Spleen (tissue), 11 donors: ENCODE data around the gene MAP2K5. TPM values are rescaled to one million over a fixed set of nuclear protein-coding genes. Genes with fewer than 3 reads are reported as not detected.
"Not testable (repeated sequence)": the region's sequence is repeated elsewhere in the genome, so short reads cannot be mapped to it uniquely, and the experiment has no call there.

Source experiments
- DNase-seq: peaks from one replicate; pipeline ENCODE4 v3.0.0-alpha.2; 2020
- H3K27ac ChIP-seq, 8 donors: fragments of 200-600 bp; sonication (generic) in 7 of 8; 1 replicate in 4 of 8; 2 replicates in 4 of 8; pipeline versions ENCODE4 v1.5.0 to v1.8.0; 2016 to 2021; ENCODE audit warnings: inconsistent platforms in 4 of 8, mild to moderate bottlenecking in 4 of 8, moderate library complexity in 1 of 8
- H3K27me3 ChIP-seq, 7 donors: fragments of 200-600 bp; sonication (generic) in 6 of 7; replicated peaks in 1 of 7; 1 replicate in 4 of 7; 2 replicates in 3 of 7; pipeline versions ENCODE4 v1.5.0 to v1.8.0; 2016 to 2021; ENCODE audit warnings: inconsistent platforms in 3 of 7, mild to moderate bottlenecking in 1 of 7
- H3K36me3 ChIP-seq, 6 donors: fragments of 200-600 bp; sonication (generic) in 5 of 6; 1 replicate in 4 of 6; 2 replicates in 2 of 6; pipeline versions ENCODE4 v1.5.0 to v1.8.0; 2016 to 2021; ENCODE audit warnings: inconsistent platforms in 2 of 6
- H3K4me1 ChIP-seq, 6 donors: fragments of 200-600 bp; sonication (generic) in 5 of 6; 1 replicate in 3 of 6; 2 replicates in 3 of 6; pipeline versions ENCODE4 v1.5.0 to v1.8.0; 2016 to 2021; ENCODE audit warnings: inconsistent platforms in 3 of 6
- H3K4me3 ChIP-seq, 8 donors: fragments of 200-600 bp; sonication (generic) in 7 of 8; 1 replicate in 4 of 8; 2 replicates in 4 of 8; pipeline versions ENCODE4 v1.5.0 to v1.8.0; 2016 to 2021; ENCODE audit warnings: inconsistent platforms in 4 of 8, mild to moderate bottlenecking in 4 of 8, moderate library complexity in 2 of 8
- H3K9me3 ChIP-seq, 8 donors: fragments of 200-600 bp; sonication (generic) in 7 of 8; 1 replicate in 4 of 8; 2 replicates in 4 of 8; pipeline versions ENCODE4 v1.5.0 to v1.8.0; 2016 to 2021; ENCODE audit warnings: inconsistent platforms in 4 of 8
- POLR2A ChIP-seq, 3 donors: fragments of 450-650 bp; IDR thresholded peaks; one replicate each; pipeline ENCODE4 v1.5.1; 2017; ENCODE audit warnings: antibody characterized with exemption in 3 of 3, mild to moderate bottlenecking in 1 of 3
- POLR2AphosphoS5 ChIP-seq, 3 donors: sonication (generic); formaldehyde crosslinking; IDR thresholded peaks; one replicate each; pipeline ENCODE4 v1.5.1; 2017; ENCODE audit warnings: antibody characterized with exemption in 3 of 3
- WGBS, 5 donors: extraction: QIAGEN DNeasy Blood & Tissue Kit in 3 of 5; methylation state at CpG; one replicate each; pipeline versions ENCODE4 v1.1.5 to v1.1.7; 2013 to 2018; 5-methylcytosine and 5-hydroxymethylcytosine counted together
- intact Hi-C: fragments of 100-400 bp; cut with DNase I; formaldehyde crosslinking; loops from one replicate; pipeline ENCODE4 v1.15.0; 2023; ENCODE audit warnings: low total_unique reads
- polyA plus RNA-seq, 3 donors: library from polyadenylated mRNA; stranded (reverse); fragments of 200-250 nt; gene quantifications; one replicate each; pipeline ENCODE4 v1.2.1, GENCODE V29; 2013
- total RNA-seq, 7 donors: library from RNA; depleted of rRNA in 3 of 7; stranded (reverse); fragments of >200 nt in 3 of 7; fragmentation: NEBNext Ultra II Directional in 4 of 7; extraction: Animal tissue kit (Norgen Biotek cat#: 25700) in 4 of 7; gene quantifications; one replicate each; pipeline versions ENCODE4 v1.1.0 to v1.2.1, GENCODE V29; 2016 to 2021
- TF ChIP-seq, protein P1 (sequence below), 11 experiments: fragments of 200-600 bp in 7 of 11; fragments of 450-650 bp in 4 of 11; sonication (generic) in 4 of 11; IDR thresholded peaks in 8 of 11; conservative IDR thresholded peaks in 3 of 11; 1 replicate in 7 of 11; 2 replicates in 4 of 11; pipeline versions ENCODE4 v1.4.0 to v1.8.0; 2016 to 2021; ENCODE audit warnings: antibody characterized with exemption in 11 of 11, inconsistent platforms in 4 of 11, mild to moderate bottlenecking in 1 of 11
- donor health status: healthy with polysubstance abuse.
- donor health status: DM: no; HTN: no; CAD: no; lungs with moderate emphysema.
- donor health status: DM: no; HTN: no; CAD: no.
- donor health status: Bipolar disorder and iron deficiency.
- donor health status: healthy.
- donor health status: DM: no; HTN: no; CAD: no.
- donor health status: DM: yes; HTN: yes; CAD: no.

The MAP2K5 gene
- total and polyA plus RNA-seq, 10 donors, result 8.4 to 30.4 (median 14.6) TPM

DNA sequence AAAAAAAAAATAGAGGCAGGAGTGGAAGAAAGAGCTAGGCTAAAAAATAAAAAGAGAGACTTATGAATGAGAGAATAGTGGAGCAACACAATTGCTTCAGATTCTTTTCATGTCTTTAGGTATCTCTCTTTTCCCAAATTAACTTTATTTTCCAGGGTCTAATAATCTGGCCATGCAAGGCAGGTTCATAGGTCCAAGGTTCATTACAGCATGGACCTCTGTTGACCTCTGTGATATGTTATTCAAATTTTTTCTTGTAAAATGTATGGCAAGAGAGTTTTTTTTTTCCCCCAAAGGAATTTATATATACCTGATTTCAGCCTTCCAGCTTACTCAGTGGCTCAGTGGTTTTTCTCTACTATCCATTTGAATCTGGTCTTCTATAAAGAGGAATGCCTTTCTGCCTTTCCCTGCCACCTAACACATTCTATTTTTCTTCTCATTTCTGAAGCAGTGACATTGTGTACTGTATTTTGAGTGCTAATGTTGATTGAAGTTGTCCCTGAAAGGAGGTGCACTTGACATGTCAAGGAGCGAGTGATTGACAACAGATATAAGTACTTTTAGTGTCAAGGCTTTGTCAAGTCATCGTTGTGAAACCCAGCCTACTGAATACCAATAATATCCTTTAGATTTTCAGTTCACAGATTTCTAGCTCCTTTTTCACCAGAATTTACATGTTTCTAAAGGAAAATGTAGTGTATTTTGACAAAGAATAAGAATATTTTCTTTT is 118.5 kb downstream of the MAP2K5 start:
- TF ChIP-seq POLR2A (IDR thresholded peaks at IDR 0.05) (no peak), POLR2AphosphoS5 (IDR thresholded peaks at IDR 0.05) (no peak)
- TF ChIP-seq, protein P1, sequence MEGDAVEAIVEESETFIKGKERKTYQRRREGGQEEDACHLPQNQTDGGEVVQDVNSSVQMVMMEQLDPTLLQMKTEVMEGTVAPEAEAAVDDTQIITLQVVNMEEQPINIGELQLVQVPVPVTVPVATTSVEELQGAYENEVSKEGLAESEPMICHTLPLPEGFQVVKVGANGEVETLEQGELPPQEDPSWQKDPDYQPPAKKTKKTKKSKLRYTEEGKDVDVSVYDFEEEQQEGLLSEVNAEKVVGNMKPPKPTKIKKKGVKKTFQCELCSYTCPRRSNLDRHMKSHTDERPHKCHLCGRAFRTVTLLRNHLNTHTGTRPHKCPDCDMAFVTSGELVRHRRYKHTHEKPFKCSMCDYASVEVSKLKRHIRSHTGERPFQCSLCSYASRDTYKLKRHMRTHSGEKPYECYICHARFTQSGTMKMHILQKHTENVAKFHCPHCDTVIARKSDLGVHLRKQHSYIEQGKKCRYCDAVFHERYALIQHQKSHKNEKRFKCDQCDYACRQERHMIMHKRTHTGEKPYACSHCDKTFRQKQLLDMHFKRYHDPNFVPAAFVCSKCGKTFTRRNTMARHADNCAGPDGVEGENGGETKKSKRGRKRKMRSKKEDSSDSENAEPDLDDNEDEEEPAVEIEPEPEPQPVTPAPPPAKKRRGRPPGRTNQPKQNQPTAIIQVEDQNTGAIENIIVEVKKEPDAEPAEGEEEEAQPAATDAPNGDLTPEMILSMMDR (IDR thresholded peaks at IDR 0.05 in 8 of 11, conservative IDR thresholded peaks at IDR 0.05 in 3 of 11), result no peak
- H3K27me3 ChIP-seq, result no peaks in the 10 kb centered on the region
- peaks cover 0 to 72% (median 6%) of the 10 kb centered on the region in 6 donors for H3K36me3 ChIP-seq
- peaks cover 0 to 5% (median 0%) of the 10 kb centered on the region in 6 donors for H3K4me1 ChIP-seq
- no peak overlapping the region for H3K4me3 ChIP-seq
- peaks cover 0 to 5% (median under 1%) of the 10 kb centered on the region in 8 donors for H3K9me3 ChIP-seq
- no peak for DNase-seq
- 85 to 93% (median 88%) methylated on average over 2 of the region's 2 CpGs for WGBS, 5 donors
- intact Hi-C loops, result no loop called here
- H3K27ac ChIP-seq, result no peak overlapping the region

DNA sequence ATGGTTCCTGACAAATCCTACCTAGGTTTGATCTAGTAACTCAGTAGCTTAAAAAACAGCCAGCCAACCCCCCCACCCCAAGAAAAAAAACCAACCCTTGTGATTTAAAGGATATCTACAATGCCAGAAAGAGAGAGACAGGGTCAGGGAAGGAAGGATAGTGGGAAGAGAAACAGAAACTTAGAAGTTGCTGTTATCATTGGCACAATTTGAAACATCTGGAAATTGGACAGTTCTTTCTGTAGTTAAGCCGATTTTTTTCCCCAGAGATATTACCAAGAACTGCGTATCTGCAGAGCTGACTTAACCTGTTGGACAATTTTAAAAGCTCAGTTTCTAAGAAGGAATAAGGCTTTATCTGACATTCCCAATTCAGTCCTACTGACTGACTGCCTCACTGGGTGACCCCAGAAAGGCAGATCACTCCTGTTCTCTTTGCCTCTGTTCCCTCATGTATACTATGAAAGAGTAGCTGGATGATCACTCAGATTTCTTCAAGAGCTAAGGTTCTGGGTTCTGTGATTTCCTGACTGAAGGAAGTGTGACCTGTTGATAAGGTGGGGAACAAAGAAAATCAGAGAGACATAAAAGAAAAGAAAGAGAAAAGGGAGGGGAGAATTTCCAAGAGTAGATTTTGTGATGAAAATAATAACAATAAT is 128.3 kb downstream of the MAP2K5 start:
- Histone ChIP-seq H3K9me3 (peaks cover 0 to 5% (median 0%) of the 10 kb centered on the region in 8 donors), H3K27me3 (no peaks in the 10 kb centered on the region), H3K36me3 (peaks cover 0 to 27% (median 0%) of the 10 kb centered on the region in 6 donors), H3K4me1 (no peaks in the 10 kb centered on the region), H3K27ac (no peak overlapping the region), H3K4me3 (no peak overlapping the region)
- WGBS, 5 donors, result 71 to 97% (median 85%) methylated on average over 2 of the region's 2 CpGs
- intact Hi-C loops, result no loop called here
- no peak for DNase-seq
- TF ChIP-seq, protein P1 (IDR thresholded peaks at IDR 0.05 in 8 of 11, conservative IDR thresholded peaks at IDR 0.05 in 3 of 11), result no peak
- TF ChIP-seq POLR2AphosphoS5 (IDR thresholded peaks at IDR 0.05), result no peak
- TF ChIP-seq POLR2A (IDR thresholded peaks at IDR 0.05), result no peak

DNA sequence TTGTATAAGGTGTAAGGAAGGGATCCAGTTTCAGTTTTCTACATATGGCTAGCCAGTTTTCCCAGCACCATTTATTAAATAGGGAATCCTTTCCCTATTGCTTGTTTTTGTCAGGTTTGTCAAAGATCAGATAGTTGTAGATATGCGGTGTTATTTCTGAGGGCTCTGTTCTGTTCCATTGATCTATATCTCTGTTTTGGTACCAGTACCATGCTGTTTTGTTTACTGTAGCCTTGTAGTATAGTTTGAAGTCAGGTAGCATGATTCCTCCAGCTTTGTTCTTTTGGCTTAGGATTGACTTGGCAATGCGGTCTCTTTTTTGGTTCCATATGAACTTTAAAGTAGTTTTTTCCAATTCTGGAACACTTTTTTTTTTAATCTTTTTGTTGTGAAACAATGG is 130.3 kb downstream of the MAP2K5 start:
- H3K27me3 ChIP-seq, H3K4me1 ChIP-seq, H3K9me3 ChIP-seq, DNase-seq, H3K27ac ChIP-seq, intact Hi-C loops, H3K4me3 ChIP-seq: not testable (repeated sequence)
- H3K36me3 ChIP-seq, result peaks cover 0 to 19% (median 0%) of the 10 kb centered on the region in 6 donors
- WGBS, 5 donors, result 92 to 99% (median 98%) methylated on average over 1 to 2 of the region's 2 CpGs

DNA sequence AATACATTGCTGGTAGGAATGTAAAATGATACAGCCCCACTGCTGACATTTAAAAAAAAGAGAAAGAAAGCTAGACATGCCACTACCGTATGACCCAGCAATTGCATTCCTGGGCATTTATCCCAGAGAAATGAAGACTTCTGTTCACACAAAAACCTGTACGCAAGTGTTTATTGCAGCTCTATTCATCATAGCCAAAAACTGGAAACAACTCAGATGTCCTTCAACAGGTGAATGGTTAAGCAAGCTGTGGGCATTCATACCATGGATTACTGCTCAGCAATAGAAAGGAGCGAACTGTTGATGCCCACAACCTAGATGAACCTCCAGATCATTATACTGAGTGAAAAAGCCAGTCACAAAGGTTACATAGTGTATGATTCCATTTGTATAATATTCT is 132.5 kb downstream of the MAP2K5 start:
- Histone ChIP-seq H3K4me1 (no peaks in the 10 kb centered on the region), H3K4me3 (no peak overlapping the region), H3K27ac (no peak overlapping the region), H3K9me3 (peaks cover 0 to 5% (median 0%) of the 10 kb centered on the region in 8 donors), H3K36me3 (peaks cover 0 to 26% (median 0%) of the 10 kb centered on the region in 6 donors), H3K27me3 (no peaks in the 10 kb centered on the region)
- DNase-seq, result no peak
- intact Hi-C loops, result no loop called here
- TF ChIP-seq POLR2AphosphoS5 (IDR thresholded peaks at IDR 0.05), result no peak
- TF ChIP-seq, protein P1 (IDR thresholded peaks at IDR 0.05 in 8 of 11, conservative IDR thresholded peaks at IDR 0.05 in 3 of 11), result no peak
- TF ChIP-seq POLR2A (IDR thresholded peaks at IDR 0.05), result no peak
- 93 to 99% (median 97%) methylated on average over 3 of the region's 3 CpGs for WGBS, 5 donors
